Testis (tissue), 3 donors: ENCODE data around the gene RECQL5. TPM values are rescaled to one million over a fixed set of nuclear protein-coding genes. Genes with fewer than 3 reads are reported as not detected.

Experiments
- DNase-seq: peaks from one replicate; pipeline ENCODE4 v3.0.0-alpha.2; 2019
- H3K27ac ChIP-seq, 2 donors: fragments of 200-600 bp; sonication (generic); one replicate each; pipeline ENCODE4 v1.5.1; 2019
- H3K27me3 ChIP-seq: fragments of 200-600 bp; sonication (generic); one replicate; pipeline ENCODE4 v1.5.1; 2019
- H3K36me3 ChIP-seq: fragments of 200-600 bp; sonication (generic); one replicate; pipeline ENCODE4 v1.5.1; 2017; ENCODE audit warnings: low read depth; ENCODE audit errors: missing control alignments
- H3K4me1 ChIP-seq: fragments of 200-600 bp; sonication (generic); one replicate; pipeline ENCODE4 v1.5.1; 2019
- H3K4me3 ChIP-seq, 2 donors: fragments of 200-600 bp; sonication (generic); one replicate each; pipeline ENCODE4 v1.5.1; 2017 to 2019
- H3K9me3 ChIP-seq: fragments of 200-600 bp; sonication (generic); one replicate; pipeline ENCODE4 v1.5.1; 2017
- POLR2A ChIP-seq: fragments of 450-650 bp; IDR thresholded peaks from one replicate; pipeline ENCODE4 v1.6.1; 2017; ENCODE audit warnings: antibody characterized with exemption, mild to moderate bottlenecking, moderate library complexity
- WGBS, 2 donors: methylation state at CpG; one replicate each; pipeline ENCODE4 v1.1.5; 2018; 5-methylcytosine and 5-hydroxymethylcytosine counted together
- intact Hi-C: fragments of 100-400 bp; cut with DNase I; formaldehyde crosslinking; loops from one replicate; pipeline ENCODE4 v1.15.1; 2023; ENCODE audit warnings: low total_unique reads
- polyA plus RNA-seq: library from polyadenylated mRNA; stranded (reverse); fragments of 350-450 nt; fragmentation: Illumina TruSeq; extraction: RNeasy Lipid Tissue Mini Kit (QIAGEN cat#74804); gene quantifications from one replicate; pipeline ENCODE4 v1.2.3, GENCODE V29; 2014; ENCODE audit warnings: low read depth, low replicate concordance; ENCODE audit not compliant: insufficient read depth
- total RNA-seq, 2 donors: library from RNA; depleted of rRNA; stranded (reverse); fragments of >200 nt; gene quantifications; one replicate each; pipeline ENCODE4 v1.2.3, GENCODE V29; 2016
- TF ChIP-seq, protein P1 (sequence below), 3 experiments: fragments of 450-650 bp in 2 of 3; fragments of 200-600 bp in 1 of 3; sonication (generic) in 1 of 3; IDR thresholded peaks; one replicate each; pipeline ENCODE4 v1.5.1; 2016 to 2019; ENCODE audit warnings: antibody characterized with exemption in 3 of 3, mild to moderate bottlenecking in 2 of 3, moderate library complexity in 1 of 3

Gene RECQL5
- total and polyA plus RNA-seq, 3 donors from 2014 or later: 60.0 to 99.6 (median 81.4) TPM

DNA sequence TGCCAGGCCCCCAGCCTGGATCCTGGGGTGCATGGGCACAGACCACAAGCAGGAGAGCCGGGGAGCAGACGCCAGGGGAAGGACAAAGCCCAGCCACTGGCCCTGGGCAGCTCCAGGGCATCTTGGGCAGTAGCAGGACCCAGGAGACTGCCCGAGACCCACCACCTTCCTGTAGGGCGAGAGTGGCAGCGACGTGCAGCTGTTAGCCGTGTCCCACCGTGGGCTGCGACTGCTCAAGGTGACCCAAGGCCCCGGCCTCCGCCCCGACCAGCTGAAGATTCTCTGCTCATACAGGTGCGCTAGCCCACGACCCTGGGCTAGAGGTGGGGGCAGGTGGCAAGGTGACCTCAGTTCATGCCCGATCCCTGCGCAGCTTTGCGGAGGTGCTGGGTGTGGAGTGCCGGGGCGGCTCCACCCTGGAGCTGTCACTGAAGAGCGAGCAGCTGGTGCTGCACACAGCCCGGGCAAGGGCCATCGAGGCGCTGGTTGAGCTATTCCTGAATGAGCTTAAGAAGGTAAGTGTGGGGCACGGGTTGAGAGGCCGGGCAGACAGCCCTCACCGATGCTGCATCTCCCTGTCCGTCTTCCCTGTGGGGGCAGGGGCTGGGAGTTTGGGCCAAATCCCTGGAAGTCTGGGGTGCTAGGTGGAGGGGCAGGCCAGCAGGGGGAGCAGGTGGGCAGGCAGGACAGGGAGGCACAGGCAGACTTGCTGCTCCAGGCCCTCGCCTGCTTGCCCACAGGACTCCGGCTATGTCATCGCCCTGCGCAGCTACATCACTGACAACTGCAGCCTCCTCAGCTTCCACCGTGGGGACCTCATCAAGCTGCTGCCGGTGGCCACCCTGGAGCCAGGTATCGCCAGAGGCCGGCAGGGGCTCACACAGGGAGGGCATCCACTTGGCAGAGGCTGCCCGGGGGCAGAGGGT lies 47.2 kb downstream of the RECQL5 start:
- DNase-seq: no peak
- no peaks in the 10 kb centered on the region for H3K27me3 ChIP-seq
- H3K36me3 ChIP-seq: no peaks in the 10 kb centered on the region
- no peak overlapping the region for H3K27ac ChIP-seq
- no peaks in the 10 kb centered on the region for H3K4me1 ChIP-seq
- intact Hi-C loops: no loop called here
- no peak overlapping the region for H3K4me3 ChIP-seq
- H3K9me3 ChIP-seq: no peaks in the 10 kb centered on the region
- WGBS, 2 donors: 0 to 86% methylated on average over 1 to 36 of the region's 36 CpGs
- no peak for TF ChIP-seq POLR2A
- TF ChIP-seq, protein P1, sequence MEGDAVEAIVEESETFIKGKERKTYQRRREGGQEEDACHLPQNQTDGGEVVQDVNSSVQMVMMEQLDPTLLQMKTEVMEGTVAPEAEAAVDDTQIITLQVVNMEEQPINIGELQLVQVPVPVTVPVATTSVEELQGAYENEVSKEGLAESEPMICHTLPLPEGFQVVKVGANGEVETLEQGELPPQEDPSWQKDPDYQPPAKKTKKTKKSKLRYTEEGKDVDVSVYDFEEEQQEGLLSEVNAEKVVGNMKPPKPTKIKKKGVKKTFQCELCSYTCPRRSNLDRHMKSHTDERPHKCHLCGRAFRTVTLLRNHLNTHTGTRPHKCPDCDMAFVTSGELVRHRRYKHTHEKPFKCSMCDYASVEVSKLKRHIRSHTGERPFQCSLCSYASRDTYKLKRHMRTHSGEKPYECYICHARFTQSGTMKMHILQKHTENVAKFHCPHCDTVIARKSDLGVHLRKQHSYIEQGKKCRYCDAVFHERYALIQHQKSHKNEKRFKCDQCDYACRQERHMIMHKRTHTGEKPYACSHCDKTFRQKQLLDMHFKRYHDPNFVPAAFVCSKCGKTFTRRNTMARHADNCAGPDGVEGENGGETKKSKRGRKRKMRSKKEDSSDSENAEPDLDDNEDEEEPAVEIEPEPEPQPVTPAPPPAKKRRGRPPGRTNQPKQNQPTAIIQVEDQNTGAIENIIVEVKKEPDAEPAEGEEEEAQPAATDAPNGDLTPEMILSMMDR (IDR thresholded peaks at IDR 0.05): peak in 1 of 3 experiments; percentile 32

DNA sequence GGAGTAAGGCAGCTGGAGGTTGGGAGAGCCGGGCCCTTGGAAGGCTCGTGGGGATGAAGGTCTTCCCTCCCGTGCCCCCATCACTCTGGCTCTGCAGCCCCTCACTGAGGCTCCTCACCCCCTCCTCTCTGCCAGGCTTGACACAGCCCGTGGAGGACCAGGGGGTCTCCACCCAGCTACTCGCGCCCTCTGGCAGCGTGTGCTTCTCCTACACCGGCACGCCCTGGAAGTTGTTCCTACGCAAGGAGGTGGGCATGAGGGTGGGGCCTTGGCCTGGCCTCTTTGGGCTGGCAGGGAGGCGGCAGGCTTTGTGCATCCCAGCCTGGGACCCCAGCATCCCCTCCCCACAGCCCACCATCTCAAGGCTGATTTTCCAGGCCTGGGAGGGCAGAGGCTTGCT lies 49.3 kb downstream of the RECQL5 start:
- TF ChIP-seq POLR2A: no peak
- TF ChIP-seq, protein P1 (IDR thresholded peaks at IDR 0.05): no peak
- Histone ChIP-seq H3K36me3 (no peaks in the 10 kb centered on the region), H3K9me3 (no peaks in the 10 kb centered on the region), H3K27ac (no peak overlapping the region), H3K27me3 (no peaks in the 10 kb centered on the region), H3K4me3 (no peak overlapping the region), H3K4me1 (no peaks in the 10 kb centered on the region)
- WGBS, 2 donors: 30 to 93% methylated on average over 2 to 11 of the region's 11 CpGs
- intact Hi-C loops: no loop called here
- DNase-seq: no peak

DNA sequence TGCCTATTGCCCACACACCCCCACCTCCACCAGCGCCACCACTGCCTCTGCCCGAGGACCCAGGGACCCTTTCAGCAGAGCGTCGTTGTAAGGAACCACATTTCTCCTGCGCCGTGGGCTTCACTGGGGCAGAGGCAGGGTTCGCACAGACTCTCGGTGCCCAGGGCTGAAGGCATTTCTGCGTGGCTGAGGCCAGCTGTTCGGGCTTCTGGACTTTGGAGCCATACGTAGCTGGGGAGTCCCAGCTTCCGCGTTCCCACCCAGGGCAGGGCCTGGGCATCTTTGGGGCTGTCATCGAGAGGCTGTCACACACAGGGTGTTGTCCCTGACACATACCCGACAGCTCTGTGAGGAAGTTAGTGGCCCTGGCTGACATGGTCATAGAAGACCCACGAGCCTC lies 49.7 kb downstream of the RECQL5 start:
- TF ChIP-seq, protein P1 (IDR thresholded peaks at IDR 0.05): no peak
- TF ChIP-seq POLR2A: no peak
- intact Hi-C loops: no loop called here
- Histone ChIP-seq H3K36me3 (no peaks in the 10 kb centered on the region), H3K9me3 (no peaks in the 10 kb centered on the region), H3K4me3 (no peak overlapping the region), H3K27me3 (no peaks in the 10 kb centered on the region), H3K27ac (no peak overlapping the region), H3K4me1 (no peaks in the 10 kb centered on the region)
- 86 to 97% methylated on average over 6 to 16 of the region's 16 CpGs for WGBS, 2 donors
- DNase-seq: no peak

DNA sequence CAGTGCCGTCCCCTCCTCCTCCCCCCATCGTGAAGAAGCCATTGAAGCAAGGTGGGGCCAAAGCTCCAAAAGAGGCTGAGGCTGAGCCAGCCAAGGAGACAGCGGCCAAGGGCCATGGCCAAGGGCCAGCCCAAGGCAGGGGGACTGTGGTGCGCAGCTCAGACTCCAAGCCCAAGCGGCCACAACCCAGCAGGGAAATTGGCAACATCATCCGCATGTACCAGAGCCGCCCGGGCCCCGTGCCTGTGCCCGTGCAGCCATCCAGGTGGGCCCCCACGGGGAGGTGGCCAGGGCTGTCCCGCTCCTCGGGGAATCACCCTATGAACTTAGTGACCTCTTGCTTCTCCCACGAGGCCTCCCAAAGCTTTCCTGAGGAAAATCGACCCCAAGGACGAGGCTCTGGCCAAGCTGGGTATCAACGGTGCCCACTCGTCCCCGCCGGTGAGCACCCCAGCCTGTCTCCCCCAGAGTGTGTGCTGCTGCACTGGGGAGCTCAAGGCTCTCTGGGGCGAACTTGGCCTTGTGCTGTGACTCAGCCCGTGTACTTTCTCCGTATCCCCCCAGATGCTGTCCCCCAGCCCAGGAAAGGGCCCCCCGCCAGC lies 50.3 kb downstream of the RECQL5 start:
- intact Hi-C loops: no loop called here
- no peak for DNase-seq
- no peaks in the 10 kb centered on the region for H3K27me3 ChIP-seq
- no peaks in the 10 kb centered on the region for H3K36me3 ChIP-seq
- WGBS, 2 donors: 90 to 92% methylated on average over 16 to 24 of the region's 24 CpGs
- H3K9me3 ChIP-seq: no peaks in the 10 kb centered on the region
- no peaks in the 10 kb centered on the region for H3K4me1 ChIP-seq
- H3K4me3 ChIP-seq: no peak overlapping the region
- TF ChIP-seq POLR2A: no peak
- TF ChIP-seq, protein P1 (IDR thresholded peaks at IDR 0.05): no peak
- H3K27ac ChIP-seq: no peak overlapping the region
